ENCODE measurements around the gene REV3L.

REV3L gene

GRCh38 chr6:111270121-111270520, 212.9 kb downstream of the REV3L start:
- in situ Hi-C loops (cut with HindIII; ENCODE audit: low sequenced_read_pairs): loop anchor here (25.0 kb wide), 1 partner anchor 367 kb away; no protein-coding TSS in a partner anchor

- in situ Hi-C loops (cut with HindIII; ENCODE audit: low sequenced_read_pairs): loop anchor here (25.0 kb wide), 1 partner anchor 368 kb away; no protein-coding TSS in a partner anchor
Measured at GRCh38 chr6:111269401-111269970, 213.5 kb downstream of the REV3L start.

- in situ Hi-C loops (cut with HindIII; ENCODE audit: low sequenced_read_pairs): loop anchor here (25.0 kb wide), 1 partner anchor 369 kb away; no protein-coding TSS in a partner anchor
Measured at GRCh38 chr6:111267764-111268333, 215.2 kb downstream of the REV3L start.

DNA sequence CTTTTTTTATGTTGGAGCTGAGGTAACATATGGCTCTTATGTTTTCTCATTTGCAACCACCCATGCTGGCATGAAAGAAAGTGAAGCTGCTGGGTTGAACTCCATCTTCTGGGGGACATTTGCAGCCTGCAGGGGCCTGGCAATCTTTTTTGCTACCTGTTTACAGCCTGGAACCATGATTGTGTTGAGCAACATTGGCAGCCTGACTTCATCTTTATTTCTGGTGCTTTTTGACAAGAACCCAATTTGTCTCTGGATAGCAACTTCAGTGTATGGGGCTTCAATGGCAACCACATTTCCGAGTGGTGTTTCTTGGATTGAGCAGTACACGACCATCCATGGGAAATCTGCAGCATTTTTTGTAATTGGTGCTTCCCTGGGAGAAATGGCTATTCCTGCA, 216.7 kb downstream of the REV3L start:
- in situ Hi-C loops (cut with HindIII; ENCODE audit: low sequenced_read_pairs): loop anchor here (25.0 kb wide), 1 partner anchor 371 kb away; no protein-coding TSS in a partner anchor

DNA sequence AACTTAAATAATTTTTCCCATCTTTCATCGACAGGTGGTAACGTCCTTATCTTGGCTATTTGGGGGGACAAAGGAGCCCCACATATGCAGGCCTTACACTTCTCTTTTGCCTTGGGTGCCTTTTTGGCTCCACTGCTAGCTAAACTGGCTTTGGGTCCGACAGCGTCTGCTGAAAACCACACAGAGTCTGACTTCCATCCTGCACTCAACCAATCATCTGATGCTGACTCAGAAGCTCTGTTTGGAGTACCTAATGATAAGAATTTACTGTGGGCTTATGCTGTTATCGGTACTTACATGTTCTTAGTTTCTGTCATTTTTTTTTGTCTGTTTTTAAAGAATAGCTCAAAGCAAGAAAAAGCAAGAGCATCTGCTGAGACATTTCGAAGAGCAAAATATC, 217.2 kb downstream of the REV3L start:
- in situ Hi-C loops (cut with HindIII; ENCODE audit: low sequenced_read_pairs): loop anchor here (25.0 kb wide), 1 partner anchor 371 kb away; no protein-coding TSS in a partner anchor

DNA sequence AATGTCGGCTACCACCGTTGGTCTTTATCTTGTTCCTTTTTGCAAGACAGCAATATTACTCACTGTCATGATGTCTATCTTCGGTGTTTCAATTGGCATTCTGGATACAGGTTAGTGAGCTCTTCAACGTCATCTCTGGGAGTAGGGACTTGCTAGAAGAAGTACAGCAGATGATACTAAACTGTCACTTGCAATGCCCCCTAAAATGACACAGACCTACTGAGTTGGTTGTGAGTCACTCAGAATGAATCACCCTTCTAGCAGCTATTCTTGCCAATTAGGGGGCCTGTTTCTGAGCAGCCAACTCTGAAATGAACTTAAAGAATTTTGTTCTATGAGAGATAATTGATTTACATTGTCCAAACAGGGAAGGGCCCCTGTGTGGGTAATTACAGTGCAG, 219.2 kb downstream of the REV3L start:
- in situ Hi-C loops (cut with HindIII; ENCODE audit: low sequenced_read_pairs): loop anchor here (25.0 kb wide), 1 partner anchor 373 kb away; no protein-coding TSS in a partner anchor

DNA sequence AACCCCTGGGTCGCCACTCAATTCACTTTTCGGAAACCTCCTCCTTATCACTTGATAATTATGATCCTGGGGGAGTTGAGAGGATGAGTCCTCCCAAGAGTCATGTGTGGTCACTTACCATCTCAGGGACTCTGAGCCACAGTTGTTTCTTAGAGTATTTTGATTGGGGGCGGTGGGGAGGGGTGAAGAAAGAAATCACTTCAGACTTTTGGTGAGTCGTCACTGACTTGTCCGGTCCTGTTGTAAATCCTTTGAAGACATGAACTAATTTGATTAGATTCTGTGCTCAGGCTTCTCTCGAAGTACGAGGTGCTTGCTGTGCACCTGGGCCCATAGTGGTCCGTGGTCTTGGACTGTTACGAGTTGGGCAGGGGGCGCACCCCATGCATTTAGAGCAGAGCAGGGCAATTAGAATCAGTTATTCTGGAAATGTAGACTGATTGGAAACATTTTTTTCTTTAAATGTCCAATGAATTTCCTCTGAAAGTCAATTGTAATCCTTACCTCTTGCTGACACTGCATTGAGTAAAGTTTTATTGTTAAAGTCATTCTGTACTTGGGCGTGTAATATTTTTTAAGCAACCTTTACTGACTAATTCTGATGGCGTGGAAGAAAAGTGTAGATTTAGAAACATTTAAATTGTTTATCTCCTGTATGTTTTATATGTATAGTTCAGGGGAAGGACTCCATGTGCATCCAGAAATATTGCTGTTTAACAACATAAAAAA, 222.3 kb downstream of the REV3L start:
- in situ Hi-C loops (cut with HindIII; ENCODE audit: low sequenced_read_pairs): loop anchor here (25.0 kb wide), 1 partner anchor 377 kb away; no protein-coding TSS in a partner anchor

- in situ Hi-C loops (cut with HindIII; ENCODE audit: low sequenced_read_pairs): loop anchor here (25.0 kb wide), 1 partner anchor 378 kb away; no protein-coding TSS in a partner anchor
Measured at GRCh38 chr6:111259089-111259831, 223.8 kb downstream of the REV3L start.

GRCh38 chr6:111258615-111259088, 224.4 kb downstream of the REV3L start:
- in situ Hi-C loops (cut with HindIII; ENCODE audit: low sequenced_read_pairs): loop anchor here (25.0 kb wide), 1 partner anchor 379 kb away; no protein-coding TSS in a partner anchor

DNA sequence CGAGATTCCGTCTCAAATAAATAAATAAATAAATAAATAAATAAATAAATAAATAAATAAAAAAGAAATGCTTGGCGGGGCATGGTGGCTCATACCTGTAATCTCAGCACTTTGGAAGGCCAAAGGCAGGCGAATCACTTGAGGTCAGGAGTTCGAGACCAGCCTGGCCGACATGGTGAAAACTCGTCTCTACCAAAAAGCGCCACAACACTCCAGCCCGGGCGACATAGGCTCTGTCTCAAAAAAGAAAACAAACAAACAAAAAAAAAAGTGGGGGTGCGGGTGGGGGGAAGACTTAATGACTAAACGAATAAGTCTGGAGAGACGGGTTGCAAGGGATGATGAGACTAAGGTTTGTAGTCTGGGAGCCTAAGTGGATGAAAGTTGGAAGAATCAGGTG, 225.0 kb downstream of the REV3L start:
- in situ Hi-C loops (cut with HindIII; ENCODE audit: low sequenced_read_pairs): loop anchor here (25.0 kb wide), 1 partner anchor 379 kb away; no protein-coding TSS in a partner anchor

DNA sequence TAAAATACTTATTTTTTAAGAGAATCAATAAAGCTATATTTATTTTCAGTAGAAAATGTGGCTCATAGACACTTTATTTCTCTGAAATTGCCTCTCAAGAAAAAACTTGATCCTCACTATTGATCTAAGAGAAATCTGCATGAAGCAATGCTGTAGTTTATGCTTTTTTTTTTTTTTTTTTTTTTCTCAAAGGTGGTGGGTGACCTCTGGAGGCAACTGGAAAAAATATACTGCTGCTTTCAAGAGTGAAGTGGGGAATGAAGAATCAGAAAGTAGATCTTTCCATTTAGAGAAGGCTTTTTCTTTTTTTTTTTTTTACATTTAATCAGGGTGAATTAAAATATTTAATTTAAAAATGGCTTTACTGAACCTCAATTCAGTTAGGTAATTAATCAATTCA, 226.4 kb downstream of the REV3L start:
- in situ Hi-C loops (cut with HindIII; ENCODE audit: low sequenced_read_pairs): loop anchor here (25.0 kb wide), 1 partner anchor 381 kb away; no protein-coding TSS in a partner anchor

GRCh38 chr6:111255838-111256237, 227.2 kb downstream of the REV3L start:
- in situ Hi-C loops (cut with HindIII; ENCODE audit: low sequenced_read_pairs): loop anchor here (25.0 kb wide), 1 partner anchor 381 kb away; no protein-coding TSS in a partner anchor

DNA sequence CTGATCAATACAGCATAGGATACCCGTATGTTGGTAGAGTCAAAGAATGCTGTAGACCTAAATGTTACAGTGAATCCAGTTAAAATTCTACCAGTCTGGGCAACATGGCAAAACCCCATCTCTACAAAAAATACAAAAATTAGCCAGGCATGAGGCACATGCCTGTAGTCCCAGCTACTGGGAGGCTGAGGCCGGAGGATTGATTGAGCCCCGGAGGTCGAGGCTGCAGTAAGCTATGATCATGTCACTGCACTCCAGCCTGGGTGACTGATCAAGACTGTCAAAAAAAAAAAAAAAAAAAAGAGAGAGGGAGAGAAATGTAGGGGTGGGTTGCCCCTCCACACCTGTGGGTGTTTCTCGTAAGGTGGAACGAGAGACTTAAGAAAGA, 228.2 kb downstream of the REV3L start:
- in situ Hi-C loops (cut with HindIII; ENCODE audit: low sequenced_read_pairs): loop anchor here (25.0 kb wide), 1 partner anchor 383 kb away; no protein-coding TSS in a partner anchor

DNA sequence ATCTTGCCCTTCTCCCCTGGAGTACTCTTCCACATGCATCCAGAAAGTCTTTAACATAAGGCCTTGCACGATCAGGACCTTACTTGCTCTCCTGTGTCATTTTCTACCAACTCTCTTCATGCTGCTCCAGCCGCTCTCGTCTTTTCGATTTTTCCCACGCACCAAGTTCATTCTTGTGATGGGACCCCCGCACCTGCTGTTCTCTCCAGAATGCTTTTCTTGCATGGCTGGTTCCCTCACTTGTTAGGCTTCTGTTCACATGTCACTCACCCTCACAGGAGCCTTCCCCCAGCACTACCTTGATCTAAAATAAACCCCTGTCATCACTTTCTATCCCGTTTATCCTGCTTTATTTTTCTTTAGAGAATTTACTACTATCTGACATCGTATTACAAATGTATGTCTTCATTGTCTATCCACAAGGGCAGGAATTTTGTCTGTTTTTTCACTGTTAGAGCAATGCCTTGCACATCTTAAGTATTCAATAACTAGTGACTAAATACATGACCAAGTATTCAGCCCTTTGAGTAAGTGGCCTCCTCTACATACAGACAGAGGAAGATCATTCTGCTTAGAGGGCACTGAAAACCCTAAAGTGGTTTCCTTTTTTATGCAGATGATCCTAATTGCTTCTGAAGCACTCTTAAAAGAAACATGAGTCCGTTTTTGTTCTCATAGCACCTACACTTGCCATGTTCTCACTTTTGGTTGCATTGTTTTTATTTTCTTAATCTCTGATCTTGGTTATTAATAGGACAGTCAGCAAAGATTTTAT, 228.8 kb downstream of the REV3L start:
- in situ Hi-C loops (cut with HindIII; ENCODE audit: low sequenced_read_pairs): loop anchor here (25.0 kb wide), 1 partner anchor 383 kb away; no protein-coding TSS in a partner anchor

GRCh38 chr6:111252726-111253125, 230.3 kb downstream of the REV3L start:
- in situ Hi-C loops (cut with HindIII; ENCODE audit: low sequenced_read_pairs): loop anchor here (25.0 kb wide), 1 partner anchor 385 kb away; no protein-coding TSS in a partner anchor

- in situ Hi-C loops (cut with HindIII; ENCODE audit: low sequenced_read_pairs): loop anchor here (25.0 kb wide), 1 partner anchor 386 kb away; no protein-coding TSS in a partner anchor
Measured at GRCh38 chr6:111250791-111251354, 232.1 kb downstream of the REV3L start.
